ENCODE data around the gene MIEN1.
"Not testable (repeated sequence)": the region's sequence is repeated elsewhere in the genome, so short reads cannot be mapped to it uniquely, and the experiment has no call there.

Gene MIEN1, protein sequence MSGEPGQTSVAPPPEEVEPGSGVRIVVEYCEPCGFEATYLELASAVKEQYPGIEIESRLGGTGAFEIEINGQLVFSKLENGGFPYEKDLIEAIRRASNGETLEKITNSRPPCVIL

DNA sequence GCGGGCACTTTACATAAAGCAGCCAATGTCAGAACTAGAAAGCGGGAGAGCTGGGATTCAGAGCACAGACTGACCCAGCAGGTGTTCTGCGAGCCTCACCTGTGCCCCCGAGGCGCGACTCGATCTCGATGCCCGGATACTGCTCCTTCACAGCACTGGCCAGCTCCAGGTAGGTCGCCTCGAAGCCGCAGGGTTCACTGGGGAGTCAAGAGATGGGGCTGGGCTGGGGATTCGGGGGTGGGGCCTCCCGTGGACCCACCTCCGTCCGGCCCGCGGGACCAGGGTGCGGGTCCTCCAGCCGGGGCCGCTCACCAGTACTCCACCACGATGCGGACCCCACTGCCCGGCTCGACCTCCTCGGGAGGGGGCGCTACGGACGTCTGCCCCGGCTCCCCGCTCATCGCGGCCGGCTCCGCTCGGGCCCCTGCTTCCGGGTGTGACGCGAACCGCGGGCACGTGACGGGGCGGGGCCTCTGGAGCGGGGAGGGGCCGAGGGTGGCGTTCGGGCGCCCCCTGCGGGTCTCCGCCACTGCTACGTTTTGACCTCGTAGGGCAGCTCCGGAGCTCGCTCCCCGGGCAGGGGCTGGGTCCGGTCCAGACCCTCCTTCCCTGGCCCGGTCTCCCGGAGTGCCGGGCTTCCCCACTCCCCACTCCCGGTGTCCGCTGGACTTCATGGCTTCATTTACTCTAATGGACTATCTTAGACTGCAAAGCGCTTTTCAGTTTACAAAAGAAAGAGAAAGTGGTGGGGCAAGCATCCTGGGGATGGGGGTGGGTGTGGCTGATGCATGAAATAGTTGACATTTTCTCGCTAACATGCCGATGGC is at the start of gene MIEN1:
MIEN1 (minus strand) TSS at position 438 of the 827 bp plus-strand sequence; CDS start at position 401, 37 bp downstream.
- DNase-seq (ENCODE audit: low read depth) = peak; percentile 93

DNA sequence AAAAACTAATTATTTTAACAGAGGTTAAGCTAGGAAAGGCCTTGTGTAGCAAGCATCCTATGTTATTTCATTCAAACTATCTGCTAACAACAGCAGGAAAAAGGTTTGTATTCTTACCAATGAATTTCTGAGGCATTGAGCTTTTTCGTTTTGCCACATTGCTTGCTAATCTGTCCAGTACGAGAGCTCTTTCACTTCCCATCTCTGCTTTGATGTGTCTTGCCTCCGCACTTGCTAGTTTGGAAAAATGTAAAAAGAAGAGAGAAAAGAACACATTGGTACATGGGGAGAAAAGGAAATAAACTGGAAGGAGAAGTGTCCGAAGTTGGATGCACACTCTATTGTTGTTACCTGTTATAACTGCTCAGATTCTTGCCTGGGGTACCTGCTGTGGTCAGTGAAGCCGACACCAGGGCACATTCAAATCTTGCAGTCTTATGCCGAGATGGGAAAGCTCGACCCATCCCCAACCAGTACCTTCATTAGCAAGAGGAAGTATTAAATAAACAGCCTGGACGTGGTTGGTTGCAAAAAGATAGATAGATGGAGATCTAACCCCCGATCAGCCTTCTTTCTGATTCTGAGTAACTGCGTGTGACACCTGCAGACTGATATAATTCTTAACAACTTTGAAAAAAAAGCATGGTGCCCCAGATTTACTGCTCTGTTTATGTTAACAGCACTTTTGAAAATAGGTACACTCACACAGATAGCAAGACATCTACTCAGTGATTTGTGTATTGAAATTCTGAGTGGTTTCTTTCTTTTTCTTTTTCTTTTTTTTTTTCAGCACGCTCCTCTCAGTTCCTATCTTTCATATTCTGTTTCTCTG is 47.4 kb upstream of the MIEN1 start:
- no peak for DNase-seq (ENCODE audit: low read depth)

DNA sequence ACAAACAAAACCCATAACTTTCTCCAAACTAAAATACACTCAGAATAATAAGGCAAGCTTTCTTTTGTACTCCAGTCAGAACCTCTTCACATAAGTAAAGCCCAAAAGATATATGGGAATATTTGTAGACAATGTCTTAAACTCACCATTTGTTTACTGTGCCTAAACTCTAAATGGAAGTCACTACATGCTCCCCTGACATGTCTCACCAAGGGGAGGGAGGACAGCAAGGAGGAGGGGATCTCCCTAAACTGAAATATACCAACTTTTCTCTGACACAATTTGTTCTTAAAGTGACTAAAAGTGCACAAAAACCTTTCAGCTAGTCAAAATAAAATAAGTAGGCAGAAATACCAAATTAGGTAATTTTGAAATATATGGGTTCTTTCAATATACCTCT is 45.9 kb upstream of the MIEN1 start:
- DNase-seq (ENCODE audit: low read depth) = no peak

- no peak for DNase-seq (ENCODE audit: low read depth)
Measured at GRCh38 chr17:39775031-39775430, 44.7 kb upstream of the MIEN1 start.

DNA sequence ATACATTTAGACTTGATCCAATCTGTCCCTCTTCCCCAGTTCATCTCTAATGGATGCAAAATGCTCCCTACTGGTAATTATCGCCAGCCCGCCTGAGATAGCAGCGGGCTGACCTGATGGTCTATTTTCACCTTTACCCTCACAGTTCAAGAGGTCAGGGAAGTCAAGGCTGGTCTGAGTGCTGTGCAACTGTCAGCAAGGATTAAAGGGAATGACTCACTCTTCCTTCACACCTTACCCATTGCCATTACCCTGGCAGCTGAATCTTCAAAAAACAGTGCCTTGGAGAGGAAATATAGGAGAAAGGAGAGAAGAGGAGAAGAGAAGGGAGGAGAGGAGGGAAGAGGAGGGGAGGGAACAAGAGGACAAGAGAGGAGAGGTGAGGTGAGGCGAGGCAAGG is 43.7 kb upstream of the MIEN1 start:
- no peak for DNase-seq (ENCODE audit: low read depth)

DNA sequence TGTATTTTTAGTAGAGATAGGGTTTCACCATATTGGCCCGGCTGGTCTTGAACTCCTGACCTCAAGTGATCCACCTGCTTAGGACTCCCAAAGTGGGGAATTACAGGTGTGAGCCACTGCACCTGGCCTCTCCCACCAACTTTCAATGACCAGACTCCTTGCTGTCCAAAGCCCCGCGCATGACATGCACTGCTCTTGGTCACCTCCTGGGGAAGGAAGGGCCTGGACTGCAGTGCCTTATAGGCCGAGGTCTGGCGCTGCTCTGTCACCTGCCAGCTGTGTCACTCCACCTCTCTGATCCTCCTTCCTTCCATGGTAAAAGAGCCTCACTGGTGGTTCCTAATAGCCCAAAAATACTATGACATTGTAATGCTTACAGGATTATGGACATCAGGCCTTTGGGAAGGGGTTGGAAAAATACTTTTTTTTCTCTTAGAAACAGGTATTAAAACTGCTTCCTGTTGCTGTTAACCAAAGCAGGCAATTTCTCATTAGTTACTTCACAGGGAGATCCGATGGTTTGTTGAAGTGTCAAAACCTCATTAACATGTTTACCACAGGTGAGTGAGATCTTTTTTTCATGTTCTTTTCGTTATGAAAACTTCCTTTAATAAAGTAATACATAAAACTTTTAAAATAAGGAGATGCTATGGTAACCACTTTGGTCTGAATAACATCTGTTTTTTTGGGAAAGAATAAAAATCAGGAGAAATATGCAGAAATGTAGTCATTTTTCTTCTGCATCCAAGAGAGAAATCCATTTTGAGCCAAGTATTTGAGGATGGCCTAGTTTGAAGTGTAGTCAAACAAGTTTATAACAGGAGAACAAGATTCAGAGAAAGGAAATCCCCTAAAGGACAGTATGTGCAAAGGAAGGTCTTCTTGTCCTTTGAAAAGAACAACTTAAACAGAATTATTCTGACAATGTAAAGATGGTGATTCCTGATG is 42.9 kb upstream of the MIEN1 start:
- no peak for DNase-seq (ENCODE audit: low read depth)

DNA sequence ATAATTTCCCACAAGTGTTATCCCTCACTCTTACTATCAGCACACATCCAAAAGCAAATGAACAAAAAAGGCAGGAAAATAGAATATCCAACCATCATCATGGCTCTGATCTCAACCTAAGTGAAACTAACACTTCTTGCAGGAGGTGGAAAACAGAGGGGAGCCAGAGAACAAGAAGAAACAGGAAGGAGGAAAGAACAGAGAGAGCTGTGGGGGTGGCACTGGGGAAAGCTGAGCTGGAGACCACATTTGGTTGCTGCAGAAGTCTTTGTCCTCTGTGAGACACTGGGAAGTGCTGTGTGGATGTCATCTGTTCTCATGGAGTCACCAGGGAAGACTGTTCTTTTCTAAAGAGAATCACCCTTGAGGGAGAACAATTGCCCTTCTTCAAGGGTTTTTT is 42.1 kb upstream of the MIEN1 start:
- DNase-seq (ENCODE audit: low read depth) = no peak

- peak; percentile 47 for DNase-seq (ENCODE audit: low read depth)
Measured at GRCh38 chr17:39769974-39770587, 39.7 kb upstream of the MIEN1 start.

GRCh38 chr17:39767147-39767546 is 36.8 kb upstream of the MIEN1 start:
- no peak for DNase-seq (ENCODE audit: low read depth)

DNA sequence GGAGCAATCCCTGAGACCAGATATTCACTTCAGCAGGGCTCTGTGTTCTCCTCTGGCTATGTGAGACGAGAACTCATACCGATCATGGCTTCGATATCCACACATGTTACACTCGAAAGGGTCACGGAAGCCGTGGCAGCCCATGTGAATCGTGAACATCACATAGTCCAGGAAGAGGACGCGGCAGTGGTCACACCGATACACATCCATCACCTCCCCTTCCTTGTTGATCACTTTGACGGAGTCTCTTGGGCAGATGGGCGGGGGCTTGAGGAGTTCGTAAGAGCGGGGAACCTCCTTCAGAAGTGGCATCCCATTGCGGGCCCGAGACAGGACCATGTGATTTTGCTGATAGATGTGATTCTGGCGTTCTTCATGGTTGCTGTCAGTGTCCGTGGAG is 35.4 kb upstream of the MIEN1 start:
- no peak for DNase-seq (ENCODE audit: low read depth)

DNA sequence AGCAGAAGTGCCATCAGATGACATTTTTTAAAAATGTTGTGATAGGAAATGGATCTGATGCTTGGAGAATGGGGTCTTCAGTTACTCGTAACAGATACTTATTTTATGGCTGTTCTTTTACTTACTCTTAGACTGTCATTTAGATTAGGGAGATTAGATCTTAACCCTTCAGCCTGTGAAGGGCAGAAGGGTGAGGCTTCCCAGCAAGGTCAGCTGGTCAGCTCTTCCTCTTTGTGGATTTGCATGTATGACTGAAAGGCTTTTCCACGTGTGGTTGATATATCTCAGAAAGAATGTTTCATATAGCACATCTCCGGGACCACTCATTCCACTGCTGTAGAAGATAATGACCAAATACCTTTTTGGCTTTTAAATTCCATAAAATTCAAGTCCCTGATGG is 34.8 kb upstream of the MIEN1 start:
- no peak for DNase-seq (ENCODE audit: low read depth)

DNA sequence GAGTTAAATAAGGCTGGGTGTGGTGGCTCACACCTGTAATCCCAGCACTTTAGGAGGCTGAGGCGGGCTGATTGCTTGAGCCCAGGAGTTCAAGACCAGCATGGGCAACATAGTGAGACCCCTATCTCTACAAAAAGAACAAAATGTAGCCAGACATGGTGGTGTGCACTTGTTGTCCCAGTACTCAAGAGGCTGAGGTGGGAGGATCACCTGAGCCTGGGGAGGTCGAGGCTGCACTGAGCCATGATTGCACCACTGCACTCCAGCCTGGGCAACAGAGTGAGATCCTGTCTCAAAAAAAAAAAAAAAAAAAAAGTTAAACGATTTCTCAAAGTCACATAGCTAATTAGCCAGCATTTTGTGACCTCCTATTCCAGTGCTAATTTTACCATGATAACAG is 33.8 kb upstream of the MIEN1 start:
- not testable (repeated sequence) for DNase-seq (ENCODE audit: low read depth)

GRCh38 chr17:39763051-39763820 is 32.9 kb upstream of the MIEN1 start:
- DNase-seq (ENCODE audit: low read depth) = no peak

DNA sequence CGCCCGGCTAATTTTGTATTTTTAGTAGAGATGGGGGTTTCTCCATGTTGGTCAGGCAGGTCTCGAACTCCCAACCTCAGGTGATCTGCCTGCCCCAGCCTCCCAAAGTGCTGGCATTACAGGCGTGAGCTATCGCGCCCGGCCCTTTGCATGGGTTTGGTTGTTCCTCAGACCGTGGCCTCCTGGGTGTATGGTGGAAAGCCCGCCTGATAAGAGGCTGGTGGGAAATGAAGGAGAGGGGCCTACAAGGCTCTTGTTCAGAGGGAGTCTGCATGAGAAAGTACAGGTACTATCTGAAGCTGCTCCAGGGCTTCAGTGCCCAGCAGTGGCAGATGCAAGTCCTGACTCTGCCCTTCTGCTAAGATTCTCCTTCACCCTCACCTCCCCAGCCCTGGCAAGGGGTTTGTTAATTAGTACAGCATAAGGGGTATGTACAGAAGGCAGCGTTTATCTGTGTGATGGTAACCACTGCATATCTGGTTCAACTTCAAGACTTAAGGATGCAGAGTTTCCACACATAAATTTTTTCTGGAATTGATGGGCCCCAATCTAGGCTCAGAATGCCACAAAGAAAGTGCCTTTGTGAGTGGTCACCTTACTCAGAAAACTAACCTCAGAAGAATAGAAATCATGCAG is 31.6 kb upstream of the MIEN1 start:
- no peak for DNase-seq (ENCODE audit: low read depth)

DNA sequence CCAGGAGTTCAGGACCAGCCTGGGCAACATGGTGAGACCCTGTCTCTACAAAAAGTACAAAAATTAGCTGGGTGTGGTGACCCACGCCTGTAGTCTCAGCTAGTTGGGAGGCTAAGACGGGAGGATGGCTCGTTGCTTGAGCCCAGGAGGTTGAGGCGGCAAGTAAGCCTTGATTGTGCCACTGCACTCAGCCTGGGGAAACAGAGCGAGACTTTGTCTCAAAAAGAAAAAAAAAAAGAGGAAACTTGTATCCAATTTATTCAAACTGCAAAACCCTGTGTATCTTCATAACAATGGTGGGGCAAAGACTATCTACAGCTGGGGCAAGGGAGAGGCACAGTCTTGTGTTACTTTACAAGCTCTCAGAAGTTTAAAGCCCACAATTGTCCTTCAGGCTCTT is 28.9 kb upstream of the MIEN1 start:
- no peak for DNase-seq (ENCODE audit: low read depth)

DNA sequence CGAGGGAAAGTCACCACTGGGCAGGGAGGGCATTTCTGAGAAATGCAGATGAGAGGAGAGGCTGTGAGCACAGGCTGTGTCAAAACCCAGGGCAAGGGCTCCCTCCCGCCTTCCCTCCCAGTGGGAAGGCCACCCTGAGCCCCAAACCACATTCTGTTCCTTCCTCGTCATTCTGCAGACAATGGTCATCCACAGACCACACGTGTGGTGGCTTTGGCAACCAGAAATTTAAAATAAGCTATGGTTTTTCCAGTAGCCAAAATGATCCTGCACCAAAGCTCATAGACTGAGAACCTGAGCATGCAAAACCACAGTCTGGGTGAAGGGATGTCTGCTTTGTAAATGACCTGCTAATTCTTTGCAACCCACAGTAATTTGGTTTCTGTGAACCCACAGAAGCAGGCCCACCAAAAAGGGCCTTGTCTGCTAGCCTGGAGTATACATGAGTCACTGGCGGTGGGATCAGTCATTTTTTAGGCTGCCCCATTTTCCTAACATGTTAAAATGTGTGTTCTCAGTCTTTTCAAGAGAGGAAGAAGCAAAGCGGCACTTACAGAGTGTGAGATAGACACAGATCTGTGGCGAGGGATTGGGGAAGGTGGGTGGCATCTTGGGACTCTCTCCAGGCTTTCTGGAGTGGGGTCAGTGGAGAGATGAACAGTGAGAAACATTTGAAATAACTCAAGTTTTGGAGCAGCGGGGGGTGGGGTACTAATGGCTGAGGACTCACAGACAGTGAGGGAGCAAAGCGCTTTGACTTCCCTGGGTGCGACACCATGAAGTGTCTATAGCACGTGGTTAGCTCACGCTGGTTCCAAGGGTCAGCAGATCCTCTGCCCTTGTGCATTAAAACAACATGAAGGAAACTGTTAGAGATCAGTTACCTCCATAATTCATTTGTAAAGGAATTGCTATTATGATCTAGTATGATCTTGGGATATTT is 27.9 kb upstream of the MIEN1 start:
- DNase-seq (ENCODE audit: low read depth) = peak; percentile 46

GRCh38 chr17:39757176-39757662 is 26.9 kb upstream of the MIEN1 start:
- DNase-seq (ENCODE audit: low read depth) = no peak

GRCh38 chr17:39756380-39757079 is 26.2 kb upstream of the MIEN1 start:
- DNase-seq (ENCODE audit: low read depth) = no peak
